Kidney (tissue), 14 donors: ENCODE data around the gene DDX31. TPM values are rescaled to one million over a fixed set of nuclear protein-coding genes. Genes with fewer than 3 reads are reported as not detected.

ENCODE experiments used
- DNase-seq, 5 donors: peaks; one replicate each; pipeline ENCODE4 v3.0.0-alpha.2; 2013 to 2020
- FAIRE-seq: peaks from 2 replicates; lab custom pipeline; 2012; peaks lifted over from hg19 to GRCh38; lab: Jason Lieb, UNC
- H3K27ac ChIP-seq, 2 donors: one replicate each; pipeline ENCODE4 v1.7.0; 2013; ENCODE audit warnings: low read depth in 2 of 2, low read length in 2 of 2, inconsistent platforms in 1 of 2
- H3K27me3 ChIP-seq: one replicate; pipeline ENCODE4 v1.7.1; 2013; ENCODE audit warnings: low read length, inconsistent platforms; ENCODE audit not compliant: control insufficient read depth, insufficient read depth
- H3K36me3 ChIP-seq, 3 donors: one replicate each; pipeline versions ENCODE4 v1.7.0 to v1.7.1; 2013; ENCODE audit warnings: low read length in 3 of 3, control low read depth in 1 of 3, inconsistent platforms in 1 of 3; ENCODE audit not compliant: insufficient read depth in 3 of 3, control insufficient read depth in 2 of 3
- H3K4me1 ChIP-seq, 3 donors: one replicate each; pipeline versions ENCODE4 v1.7.0 to v1.7.1; 2013; ENCODE audit warnings: low read length in 3 of 3, inconsistent platforms in 1 of 3, low read depth in 1 of 3; ENCODE audit not compliant: control insufficient read depth in 2 of 3, insufficient read depth in 2 of 3
- H3K4me3 ChIP-seq, 3 donors: one replicate each; pipeline versions ENCODE4 v1.7.0 to v1.8.1; 2013; ENCODE audit warnings: low read length in 3 of 3, control low read depth in 1 of 3, inconsistent platforms in 1 of 3
- H3K9ac ChIP-seq, 3 donors: one replicate each; pipeline versions ENCODE4 v1.7.0 to v1.7.1; 2013; ENCODE audit warnings: low read length in 3 of 3, control low read depth in 1 of 3, inconsistent platforms in 1 of 3
- H3K9me3 ChIP-seq, 3 donors: one replicate each; pipeline versions ENCODE4 v1.7.0 to v1.7.1; 2013; ENCODE audit warnings: low read length in 3 of 3, control low read depth in 1 of 3, inconsistent platforms in 1 of 3; ENCODE audit not compliant: control insufficient read depth in 2 of 3, insufficient read depth in 1 of 3
- CTCF ChIP-seq: IDR thresholded peaks from 3 replicates; pipeline ENCODE4 v1.5.1; 2012; ENCODE audit warnings: mild to moderate bottlenecking, moderate library complexity, borderline replicate concordance; ENCODE audit not compliant: insufficient read depth; ENCODE audit errors: extremely low read depth
- intact Hi-C: fragments of 100-400 bp; cut with DNase I; formaldehyde crosslinking; loops from one replicate; pipeline ENCODE4 v1.11.1; 2022
- polyA plus RNA-seq: library from polyadenylated mRNA; stranded (reverse); fragments of 350-450 nt; fragmentation: Illumina TruSeq; extraction: RNeasy Lipid Tissue Mini Kit (QIAGEN cat#74804); gene quantifications from one replicate; pipeline ENCODE4 v1.2.3, GENCODE V29; 2014; ENCODE audit warnings: low read depth, low replicate concordance; ENCODE audit not compliant: insufficient read depth
- total RNA-seq: library from RNA; stranded (reverse); fragmentation: NEBNext Ultra II Directional; extraction: Animal tissue kit (Norgen Biotek cat#: 25700); gene quantifications from one replicate; pipeline ENCODE4 v1.2.1, GENCODE V29; 2021
- donor health status: control.
- donor health status: control.
- donor health status: control.
- donor health status: control.
- donor health status: control.
- donor health status: DM: yes; HTN: yes; CAD: no.
- donor health status: Normal renal cell carcinoma (clear cell type).

The DDX31 gene
- total and polyA plus RNA-seq, 2 donors from 2014 or later = 6.4 to 27.6 TPM

- H3K9ac ChIP-seq = no peak overlapping the region
- H3K4me1 ChIP-seq = no peaks in the 10 kb centered on the region
- intact Hi-C loops = no loop called here
- H3K27ac ChIP-seq = no peak overlapping the region
- H3K9me3 ChIP-seq = no peaks in the 10 kb centered on the region
- peaks cover 3 to 31% (median 17%) of the 10 kb centered on the region in 3 donors for H3K36me3 ChIP-seq
- FAIRE-seq (no peak), DNase-seq (no peak)
- H3K27me3 ChIP-seq = no peaks in the 10 kb centered on the region
- TF ChIP-seq CTCF = no peak
- no peak overlapping the region for H3K4me3 ChIP-seq
Observed at GRCh38 chr9:132632413-132633129, 37.2 kb downstream of the DDX31 start.

DNA sequence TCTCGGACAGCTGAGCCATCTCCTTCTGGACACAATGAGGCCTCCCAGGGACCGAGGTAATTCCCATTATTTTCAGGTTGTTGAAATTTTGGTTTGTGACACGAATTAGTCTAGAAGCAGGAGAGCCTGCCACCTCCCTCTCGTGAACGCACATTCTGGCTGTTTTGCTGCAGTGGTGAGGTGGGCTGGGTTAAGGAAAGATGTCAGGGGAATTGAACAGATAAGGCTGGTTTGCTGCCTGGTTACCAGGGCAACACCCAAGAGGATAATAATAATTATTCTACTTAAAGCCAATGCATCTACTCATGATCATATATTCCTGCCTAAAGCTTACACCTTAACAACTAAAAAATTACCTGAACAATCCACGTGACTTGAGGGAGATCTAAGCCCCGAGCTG is 38.1 kb downstream of the DDX31 start:
- Histone ChIP-seq H3K27me3 (no peaks in the 10 kb centered on the region), H3K9ac (no peak overlapping the region), H3K4me3 (no peak overlapping the region), H3K9me3 (no peaks in the 10 kb centered on the region), H3K4me1 (no peaks in the 10 kb centered on the region), H3K36me3 (peaks cover 3 to 30% (median 19%) of the 10 kb centered on the region in 3 donors), H3K27ac (no peak overlapping the region)
- DNase-seq (no peak), FAIRE-seq (no peak)
- no peak for TF ChIP-seq CTCF
- intact Hi-C loops = no loop called here

DNA sequence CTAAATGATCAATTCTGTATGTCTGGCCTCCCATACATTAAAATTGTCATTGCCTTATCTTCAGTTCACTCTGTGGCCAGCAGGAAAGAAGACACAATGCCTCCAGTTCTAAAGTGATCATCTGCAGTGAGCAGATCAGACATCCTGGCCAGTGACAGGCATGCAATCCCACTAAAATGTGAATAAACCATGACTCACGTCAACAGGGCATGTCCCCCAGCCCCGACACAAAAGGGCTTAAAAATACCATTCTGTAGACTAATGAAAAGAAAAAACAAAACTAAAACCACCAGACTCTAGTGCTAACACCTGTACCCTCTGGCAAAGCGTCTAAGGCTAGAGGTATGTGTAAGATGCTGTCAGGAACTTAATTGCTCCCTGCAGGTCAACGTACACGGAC is 38.5 kb downstream of the DDX31 start:
- no peaks in the 10 kb centered on the region for H3K4me1 ChIP-seq
- FAIRE-seq (no peak), DNase-seq (no peak)
- intact Hi-C loops = no loop called here
- H3K9me3 ChIP-seq = no peaks in the 10 kb centered on the region
- TF ChIP-seq CTCF = no peak
- H3K27ac ChIP-seq = no peak overlapping the region
- H3K9ac ChIP-seq = no peak overlapping the region
- H3K4me3 ChIP-seq = no peak overlapping the region
- peaks cover 3 to 30% (median 19%) of the 10 kb centered on the region in 3 donors for H3K36me3 ChIP-seq
- no peaks in the 10 kb centered on the region for H3K27me3 ChIP-seq
